Measurements from ENCODE around the gene TMEM179. TPM values are rescaled to one million over a fixed set of nuclear protein-coding genes. Genes with fewer than 3 reads are reported as not detected.

The TMEM179 gene
- total RNA-seq, 1 experiment from 2014 or later, result not detected

GRCh38 chr14:104545151-104545941, 59.2 kb downstream of the TMEM179 start:
- DNase-seq (ENCODE audit: low spot score), result no peak

- DNase-seq (ENCODE audit: low spot score), result no peak
Measured at GRCh38 chr14:104544362-104544961, 60.1 kb downstream of the TMEM179 start.

- DNase-seq (ENCODE audit: low spot score), result no peak
Measured at GRCh38 chr14:104542871-104543830, 61.4 kb downstream of the TMEM179 start.

GRCh38 chr14:104541905-104542465, 62.6 kb downstream of the TMEM179 start:
- DNase-seq (ENCODE audit: low spot score), result no peak

Other genes starting within 250 kb of the TMEM179 start
- not detected in 2 replicates for gene C14orf180, start 25.0 kb downstream of the TMEM179 start, total RNA-seq (2014; rRNA removed; shearing (Covaris generic))
- gene INF2, start 84.8 kb upstream of the TMEM179 start, total RNA-seq (2014; rRNA removed; shearing (Covaris generic)), result 13.0 and 16.3 TPM in 2 replicates
- 3.7 and 4.0 TPM in 2 replicates for gene ADSS1, start 119.5 kb upstream of the TMEM179 start, total RNA-seq (2014; rRNA removed; shearing (Covaris generic))
- gene SIVA1, start 148.4 kb upstream of the TMEM179 start, total RNA-seq (2014; rRNA removed; shearing (Covaris generic)), result 286 and 381 TPM in 2 replicates
- gene AKT1, start 191.0 kb upstream of the TMEM179 start, total RNA-seq (2014; rRNA removed; shearing (Covaris generic)), result 86.5 and 127 TPM in 2 replicates
- 0.83 and 2.9 TPM in 2 replicates for gene ZBTB42, start 196.3 kb upstream of the TMEM179 start, total RNA-seq (2014; rRNA removed; shearing (Covaris generic))